ENCODE data around the gene NUTM2F. TPM values are rescaled to one million over a fixed set of nuclear protein-coding genes. Genes with fewer than 3 reads are reported as not detected.
"Not testable (repeated sequence)": the region's sequence is repeated elsewhere in the genome, so short reads cannot be mapped to it uniquely, and the experiment has no call there.

NUTM2F gene
- total and polyA plus RNA-seq, 4 donors: 0.04 TPM; not detected in 3

GRCh38 chr9:94280409-94280989 is 47.9 kb downstream of the NUTM2F start:
- H3K4me1 ChIP-seq (ENCODE audit: control insufficient read depth in 5 of 5, insufficient read depth in 5 of 5, low read length in 5 of 5): no peaks in the 10 kb centered on the region
- TF ChIP-seq CTCF (IDR thresholded peaks at IDR 0.05; ENCODE audit: control extremely low read depth, extremely low read depth): no peak
- no peak for ATAC-seq (ENCODE audit: insufficient read depth, low FRiP score)
- peaks cover 0 to 8% (median 2%) of the 10 kb centered on the region in 4 donors for H3K36me3 ChIP-seq (ENCODE audit: control insufficient read depth in 4 of 4, insufficient read depth in 4 of 4, low read length in 4 of 4)
- H3K27ac ChIP-seq (ENCODE audit: low read depth in 1 of 2, low read length in 1 of 2): no peak overlapping the region
- WGBS, 2 donors: 92 to 97% methylated on average over 9 of the region's 9 CpGs
- no peak overlapping the region for H3K4me3 ChIP-seq
- H3K9me3 ChIP-seq (ENCODE audit: control insufficient read depth in 4 of 4, insufficient read depth in 3 of 4, low read length in 3 of 4): peaks cover 0 to 5% (median 1%) of the 10 kb centered on the region in 4 donors
- no peak for DNase-seq
- H3K9ac ChIP-seq (ENCODE audit: insufficient read depth in 1 of 2, low read length in 2 of 2): no peak overlapping the region
- no peaks in the 10 kb centered on the region for H3K27me3 ChIP-seq (ENCODE audit: control insufficient read depth in 3 of 3, insufficient read depth in 3 of 3, low read length in 2 of 3)

GRCh38 chr9:94277885-94278536 is 50.4 kb downstream of the NUTM2F start:
- no peak for TF ChIP-seq CTCF (IDR thresholded peaks at IDR 0.05; ENCODE audit: control extremely low read depth, extremely low read depth)
- DNase-seq (no peak), ATAC-seq (ENCODE audit: insufficient read depth, low FRiP score) (no peak)
- H3K36me3 ChIP-seq (ENCODE audit: control insufficient read depth in 4 of 4, insufficient read depth in 4 of 4, low read length in 4 of 4): peaks cover 0 to 8% (median 2%) of the 10 kb centered on the region in 4 donors
- no peak overlapping the region for H3K4me3 ChIP-seq
- H3K9me3 ChIP-seq (ENCODE audit: control insufficient read depth in 4 of 4, insufficient read depth in 3 of 4, low read length in 3 of 4): peaks cover 0 to 5% (median 1%) of the 10 kb centered on the region in 4 donors
- no peak overlapping the region for H3K9ac ChIP-seq (ENCODE audit: insufficient read depth in 1 of 2, low read length in 2 of 2)
- no peaks in the 10 kb centered on the region for H3K27me3 ChIP-seq (ENCODE audit: control insufficient read depth in 3 of 3, insufficient read depth in 3 of 3, low read length in 2 of 3)
- 95 to 97% methylated on average over 2 to 6 of the region's 6 CpGs for WGBS, 2 donors
- peaks cover 0 to 3% (median 0%) of the 10 kb centered on the region in 5 donors for H3K4me1 ChIP-seq (ENCODE audit: control insufficient read depth in 5 of 5, insufficient read depth in 5 of 5, low read length in 5 of 5)
- H3K27ac ChIP-seq (ENCODE audit: low read depth in 1 of 2, low read length in 1 of 2): no peak overlapping the region

- ATAC-seq (ENCODE audit: insufficient read depth, low FRiP score); DNase-seq: not testable (repeated sequence)
- 92 to 93% methylated on average over 4 of the region's 4 CpGs for WGBS, 2 donors
These were observed 51.4 kb downstream of the NUTM2F start for GRCh38 chr9:94277029-94277428.

GRCh38 chr9:94270009-94270408 is 58.4 kb downstream of the NUTM2F start:
- no peak overlapping the region for H3K4me3 ChIP-seq
- ATAC-seq (ENCODE audit: insufficient read depth, low FRiP score) (no peak), DNase-seq (no peak)
- peaks cover 0 to 3% (median 0%) of the 10 kb centered on the region in 5 donors for H3K4me1 ChIP-seq (ENCODE audit: control insufficient read depth in 5 of 5, insufficient read depth in 5 of 5, low read length in 5 of 5)
- H3K9ac ChIP-seq (ENCODE audit: insufficient read depth in 1 of 2, low read length in 2 of 2): no peak overlapping the region
- no peaks in the 10 kb centered on the region for H3K9me3 ChIP-seq (ENCODE audit: control insufficient read depth in 4 of 4, insufficient read depth in 3 of 4, low read length in 3 of 4)
- TF ChIP-seq CTCF (IDR thresholded peaks at IDR 0.05; ENCODE audit: control extremely low read depth, extremely low read depth): no peak
- H3K27me3 ChIP-seq (ENCODE audit: control insufficient read depth in 3 of 3, insufficient read depth in 3 of 3, low read length in 2 of 3): no peaks in the 10 kb centered on the region
- no peak overlapping the region for H3K27ac ChIP-seq (ENCODE audit: low read depth in 1 of 2, low read length in 1 of 2)
- 79 to 85% methylated on average over 1 of the region's 1 CpG for WGBS, 2 donors
- no peaks in the 10 kb centered on the region for H3K36me3 ChIP-seq (ENCODE audit: control insufficient read depth in 4 of 4, insufficient read depth in 4 of 4, low read length in 4 of 4)

More at GRCh38 chr9:94277029-94277428, 51.4 kb downstream of the NUTM2F start:
- not testable (repeated sequence) for H3K9ac ChIP-seq (ENCODE audit: insufficient read depth in 1 of 2, low read length in 2 of 2); H3K36me3 ChIP-seq (ENCODE audit: control insufficient read depth in 4 of 4, insufficient read depth in 4 of 4, low read length in 4 of 4); H3K9me3 ChIP-seq (ENCODE audit: control insufficient read depth in 4 of 4, insufficient read depth in 3 of 4, low read length in 3 of 4); H3K4me1 ChIP-seq (ENCODE audit: control insufficient read depth in 5 of 5, insufficient read depth in 5 of 5, low read length in 5 of 5); H3K27me3 ChIP-seq (ENCODE audit: control insufficient read depth in 3 of 3, insufficient read depth in 3 of 3, low read length in 2 of 3); H3K4me3 ChIP-seq; H3K27ac ChIP-seq (ENCODE audit: low read depth in 1 of 2, low read length in 1 of 2)
